Transverse colon (tissue), 4 donors: ENCODE results near the gene MT1HL1. TPM values are rescaled to one million over a fixed set of nuclear protein-coding genes. Genes with fewer than 3 reads are reported as not detected.
A peak's percentile ranks its signal among the peaks of the same experiment; 100 is the strongest.

Experiments used
- DNase-seq: peaks from one replicate; pipeline ENCODE4 v3.0.0-alpha.2; 2019
- H3K27ac ChIP-seq, 4 donors: fragments of 200-600 bp; sonication (generic); 2 replicates each; pipeline ENCODE4 v1.5.1; 2016 to 2018; ENCODE audit warnings: inconsistent platforms in 4 of 4
- H3K27me3 ChIP-seq: fragments of 200-600 bp; sonication (generic); 2 replicates; pipeline ENCODE4 v1.5.1; 2017; ENCODE audit warnings: inconsistent platforms
- H3K36me3 ChIP-seq, 4 donors: fragments of 200-600 bp; sonication (generic); 2 replicates each; pipeline ENCODE4 v1.5.1; 2017 to 2019; ENCODE audit warnings: inconsistent platforms in 4 of 4
- H3K4me1 ChIP-seq, 4 donors: fragments of 200-600 bp; sonication (generic); 2 replicates each; pipeline ENCODE4 v1.5.1; 2017 to 2020; ENCODE audit warnings: inconsistent platforms in 4 of 4
- H3K4me3 ChIP-seq, 4 donors: fragments of 200-600 bp; sonication (generic); 1 replicate in 1 of 4; 2 replicates in 3 of 4; pipeline versions ENCODE4 v1.5.1 to v1.6.1; 2017 to 2019; ENCODE audit warnings: inconsistent platforms in 4 of 4
- H3K9me3 ChIP-seq, 2 donors: fragments of 200-600 bp; sonication (generic); 2 replicates each; pipeline ENCODE4 v1.5.1; 2017 to 2019; ENCODE audit warnings: inconsistent platforms in 2 of 2
- CTCF ChIP-seq, 5 experiments: fragments of 200-600 bp in 3 of 5; fragments of 450-650 bp in 2 of 5; sonication (generic) in 3 of 5; IDR thresholded peaks; 1 replicate in 2 of 5; 2 replicates in 3 of 5; pipeline ENCODE4 v1.5.1; 2016 to 2017; ENCODE audit warnings: antibody characterized with exemption in 5 of 5, inconsistent platforms in 3 of 5, mild to moderate bottlenecking in 2 of 5, moderate library complexity in 1 of 5
- EP300 ChIP-seq: sonication (generic); formaldehyde crosslinking; IDR thresholded peaks from one replicate; pipeline ENCODE4 v1.6.1; 2017; ENCODE audit warnings: antibody characterized with exemption, low read depth
- POLR2A ChIP-seq: fragments of 450-650 bp; IDR thresholded peaks from one replicate; pipeline ENCODE4 v1.6.1; 2016; ENCODE audit warnings: antibody characterized with exemption, mild to moderate bottlenecking, moderate library complexity
- POLR2AphosphoS5 ChIP-seq, 3 donors: sonication (generic); formaldehyde crosslinking; IDR thresholded peaks; one replicate each; pipeline ENCODE4 v1.6.1; 2016; ENCODE audit warnings: antibody characterized with exemption in 3 of 3
- WGBS, 2 donors: methylation state at CpG; one replicate each; pipeline ENCODE4 v1.1.5; 2018; ENCODE audit warnings: low coverage in 1 of 2; 5-methylcytosine and 5-hydroxymethylcytosine counted together
- in situ Hi-C, 4 donors: fragments of 200-750 bp; cut with MboI; loops; one replicate each; pipeline versions ENCODE4 v1.15.0 to v1.15.1; 2017; ENCODE audit warnings: low sequenced_read_pairs in 3 of 4, low pct_ligation_motif_present in 1 of 4, low pct_unique_long_range_greater_than_20kb in 1 of 4
- intact Hi-C: fragments of 100-400 bp; cut with DNase I; formaldehyde crosslinking; loops from one replicate; pipeline ENCODE4 v1.15.1; 2023; ENCODE audit warnings: low total_unique reads
- total RNA-seq, 4 donors: library from RNA; depleted of rRNA; stranded (reverse); fragments of >200 nt; gene quantifications; one replicate each; pipeline ENCODE4 v1.1.0, GENCODE V29; 2016

Gene MT1HL1
- total RNA-seq, 4 donors from 2014 or later, result not detected

- intact Hi-C loops (no loop called here), in situ Hi-C loops (no loop called here)
- no peak overlapping the region for H3K27ac ChIP-seq
- no peaks in the 10 kb centered on the region for H3K36me3 ChIP-seq
- no peak for DNase-seq
- WGBS, 2 donors, result 80 to 83% methylated on average over 6 of the region's 6 CpGs
- no peak overlapping the region for H3K4me3 ChIP-seq
- TF ChIP-seq EP300 (no peak), POLR2A (no peak), POLR2AphosphoS5 (IDR thresholded peaks at IDR 0.05) (no peak), CTCF (IDR thresholded peaks at IDR 0.05) (no peak)
- H3K27me3 ChIP-seq, result peaks cover 39% of the 10 kb centered on the region
- peaks cover 0 to 14% (median 5%) of the 10 kb centered on the region in 4 donors for H3K4me1 ChIP-seq
- no peaks in the 10 kb centered on the region for H3K9me3 ChIP-seq
Measured at GRCh38 chr1:237038211-237038610, 34.0 kb upstream of the MT1HL1 start.

GRCh38 chr1:237035759-237036158, 31.5 kb upstream of the MT1HL1 start:
- Histone ChIP-seq H3K36me3 (no peaks in the 10 kb centered on the region), H3K27me3 (peaks cover 15% of the 10 kb centered on the region), H3K27ac (no peak overlapping the region), H3K4me1 (no peaks in the 10 kb centered on the region), H3K9me3 (no peaks in the 10 kb centered on the region), H3K4me3 (no peak overlapping the region)
- TF ChIP-seq POLR2A, result no peak
- no peak for TF ChIP-seq CTCF (IDR thresholded peaks at IDR 0.05)
- TF ChIP-seq EP300, result no peak
- TF ChIP-seq POLR2AphosphoS5 (IDR thresholded peaks at IDR 0.05), result no peak
- intact Hi-C loops, result no loop called here
- WGBS, 2 donors, result 71 to 93% methylated on average over 1 of the region's 1 CpG
- in situ Hi-C loops, result no loop called here
- DNase-seq, result no peak

GRCh38 chr1:237033804-237034203, 29.6 kb upstream of the MT1HL1 start:
- Histone ChIP-seq H3K27me3 (no peaks in the 10 kb centered on the region), H3K36me3 (no peaks in the 10 kb centered on the region), H3K9me3 (no peaks in the 10 kb centered on the region), H3K4me1 (no peaks in the 10 kb centered on the region), H3K4me3 (no peak overlapping the region), H3K27ac (no peak overlapping the region)
- intact Hi-C loops (no loop called here), in situ Hi-C loops (no loop called here)
- TF ChIP-seq CTCF (IDR thresholded peaks at IDR 0.05), result no peak
- TF ChIP-seq POLR2A, result no peak
- TF ChIP-seq EP300, result no peak
- no peak for TF ChIP-seq POLR2AphosphoS5 (IDR thresholded peaks at IDR 0.05)
- WGBS, 2 donors, result 57 to 78% methylated on average over 4 of the region's 4 CpGs
- DNase-seq, result no peak

GRCh38 chr1:237033061-237033460, 28.8 kb upstream of the MT1HL1 start:
- Histone ChIP-seq H3K27ac (no peak overlapping the region), H3K4me3 (no peak overlapping the region), H3K27me3 (no peaks in the 10 kb centered on the region), H3K36me3 (no peaks in the 10 kb centered on the region), H3K9me3 (no peaks in the 10 kb centered on the region), H3K4me1 (no peaks in the 10 kb centered on the region)
- 80 to 90% methylated on average over 1 to 4 of the region's 4 CpGs for WGBS, 2 donors
- in situ Hi-C loops, result no loop called here
- intact Hi-C loops, result no loop called here
- DNase-seq, result no peak
- TF ChIP-seq POLR2A, result no peak
- TF ChIP-seq POLR2AphosphoS5 (IDR thresholded peaks at IDR 0.05), result no peak

- Histone ChIP-seq H3K4me1 (no peaks in the 10 kb centered on the region), H3K9me3 (no peaks in the 10 kb centered on the region), H3K4me3 (no peak overlapping the region), H3K27ac (peak overlapping the region in 1 of 4 donors; percentile 7), H3K27me3 (no peaks in the 10 kb centered on the region), H3K36me3 (no peaks in the 10 kb centered on the region)
- intact Hi-C loops (no loop called here), in situ Hi-C loops (no loop called here)
- DNase-seq, result no peak
- WGBS, 2 donors, result 61 to 63% methylated on average over 2 to 7 of the region's 7 CpGs
- TF ChIP-seq POLR2AphosphoS5 (IDR thresholded peaks at IDR 0.05) (no peak), POLR2A (no peak), CTCF (IDR thresholded peaks at IDR 0.05) (no peak), EP300 (no peak)
Measured at GRCh38 chr1:237032029-237032428, 27.8 kb upstream of the MT1HL1 start.
